ENCODE measurements around the gene CREBBP. TPM values are rescaled to one million over a fixed set of nuclear protein-coding genes. Genes with fewer than 3 reads are reported as not detected.

The CREBBP gene
- total RNA-seq, 1 experiment from 2014 or later: 79.1 TPM

DNA sequence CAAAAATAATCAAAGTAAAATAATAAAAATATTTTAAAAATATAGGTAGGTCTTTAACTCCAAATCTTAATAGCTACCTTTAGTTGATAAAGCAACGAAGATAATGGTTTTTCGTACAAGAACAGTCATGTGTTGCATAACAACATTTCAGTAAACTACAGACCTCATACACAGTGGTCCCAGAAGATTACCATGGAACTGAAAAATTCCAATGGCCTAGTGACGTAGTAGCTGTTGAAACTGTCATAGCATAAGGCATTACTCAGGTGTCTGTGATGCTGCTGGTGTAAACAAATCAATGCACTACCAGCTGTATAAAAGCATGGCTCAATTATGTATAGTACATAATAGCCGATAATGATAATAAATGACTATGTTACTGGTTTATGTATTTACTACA is 43.9 kb downstream of the CREBBP start:
- Histone ChIP-seq H4K8ac (replicated peaks; ENCODE audit: insufficient read length, low read depth, low read length) (no peak overlapping the region), H3K4me2 (ENCODE audit: insufficient read depth, insufficient read length, low read length) (no peak overlapping the region), H3K9ac (ENCODE audit: extremely low read depth, insufficient read length, low read length) (no peak overlapping the region), H2BK12ac (ENCODE audit: insufficient read length, low read depth, low read length) (no peak overlapping the region), H4K91ac (ENCODE audit: insufficient read length, low read depth, low read length) (no peak overlapping the region), H2BK15ac (ENCODE audit: low read depth, low read length) (no peak overlapping the region), H3K23me2 (ENCODE audit: insufficient read length, low read depth, low read length, poor library complexity, severe bottlenecking) (peaks cover 2% of the 10 kb centered on the region), H3K79me2 (ENCODE audit: insufficient read depth, low read length) (peaks cover 22% of the 10 kb centered on the region; the same call in 1 of the 2 replicates), H3K56ac (ENCODE audit: insufficient read length, low read depth, low read length) (no peak overlapping the region), H3K18ac (ENCODE audit: insufficient read length, low read depth, low read length) (no peak overlapping the region), H2BK5ac (ENCODE audit: insufficient read length, low read length) (no peak overlapping the region), H2BK120ac (ENCODE audit: low read depth, low read length, poor library complexity, severe bottlenecking) (no peak overlapping the region), H3K14ac (ENCODE audit: insufficient read depth, low read length) (no peak overlapping the region), H4K20me1 (ENCODE audit: control insufficient read depth, insufficient read depth, insufficient read length) (no peaks in the 10 kb centered on the region), H3K79me1 (ENCODE audit: insufficient read depth, low read depth, low read length, poor library complexity, severe bottlenecking) (peaks cover 6% of the 10 kb centered on the region), H3K4ac (ENCODE audit: low read depth, low read length) (no peak overlapping the region), H2AFZ (ENCODE audit: low read length) (no peak overlapping the region), H3K23ac (ENCODE audit: insufficient read length, low read depth, low read length) (no peak overlapping the region), H3K27me3 (ENCODE audit: insufficient read depth, low read length) (no peaks in the 10 kb centered on the region), H2AK5ac (ENCODE audit: insufficient read length, low read length) (no peak overlapping the region), H3K9me3 (ENCODE audit: control insufficient read depth, low read depth, low read length) (no peaks in the 10 kb centered on the region), H3K4me1 (ENCODE audit: insufficient read depth, low read length) (peaks cover 4% of the 10 kb centered on the region; the same call in 1 of the 2 replicates), H3K27ac (ENCODE audit: insufficient read length, low read depth, low read length) (no peak overlapping the region), H4K5ac (ENCODE audit: insufficient read length, low read depth, low read length) (no peak overlapping the region), H3T11ph (ENCODE audit: low read length) (no peak overlapping the region), H2BK20ac (ENCODE audit: low read depth, low read length, poor library complexity, severe bottlenecking) (no peak overlapping the region)
- H3K27ac Mint-ChIP-seq: no peak overlapping the region
- TF ChIP-seq, protein P1, sequence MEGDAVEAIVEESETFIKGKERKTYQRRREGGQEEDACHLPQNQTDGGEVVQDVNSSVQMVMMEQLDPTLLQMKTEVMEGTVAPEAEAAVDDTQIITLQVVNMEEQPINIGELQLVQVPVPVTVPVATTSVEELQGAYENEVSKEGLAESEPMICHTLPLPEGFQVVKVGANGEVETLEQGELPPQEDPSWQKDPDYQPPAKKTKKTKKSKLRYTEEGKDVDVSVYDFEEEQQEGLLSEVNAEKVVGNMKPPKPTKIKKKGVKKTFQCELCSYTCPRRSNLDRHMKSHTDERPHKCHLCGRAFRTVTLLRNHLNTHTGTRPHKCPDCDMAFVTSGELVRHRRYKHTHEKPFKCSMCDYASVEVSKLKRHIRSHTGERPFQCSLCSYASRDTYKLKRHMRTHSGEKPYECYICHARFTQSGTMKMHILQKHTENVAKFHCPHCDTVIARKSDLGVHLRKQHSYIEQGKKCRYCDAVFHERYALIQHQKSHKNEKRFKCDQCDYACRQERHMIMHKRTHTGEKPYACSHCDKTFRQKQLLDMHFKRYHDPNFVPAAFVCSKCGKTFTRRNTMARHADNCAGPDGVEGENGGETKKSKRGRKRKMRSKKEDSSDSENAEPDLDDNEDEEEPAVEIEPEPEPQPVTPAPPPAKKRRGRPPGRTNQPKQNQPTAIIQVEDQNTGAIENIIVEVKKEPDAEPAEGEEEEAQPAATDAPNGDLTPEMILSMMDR (conservative IDR thresholded peaks at IDR 0.05): no peak
- H3K27me3 Mint-ChIP-seq (ENCODE audit: low read depth): no peaks in the 10 kb centered on the region
- H3K4me1 Mint-ChIP-seq: peaks cover 39 to 44% of the 10 kb centered on the region in 2 experiments
- WGBS (ENCODE audit: extremely low coverage, insufficient read length, low lambda C conversion rate): no CpG with 5 or more reads among the region's 4 CpGs
- no peak for DNase-seq
- peaks cover 13 to 17% of the 10 kb centered on the region in 2 experiments for H3K9me3 Mint-ChIP-seq
- H3K4me3 Mint-ChIP-seq: no peak overlapping the region
- peaks cover 18 to 21% (median 20%) of the 10 kb centered on the region in 3 experiments for H3K36me3 Mint-ChIP-seq (ENCODE audit: insufficient read depth in 1 of 3, low read depth in 3 of 3)

Data from H9 (cell line).